Activated CD4-positive, alpha-beta T cell treated with anti-CD3 and anti-CD28 coated beads for 36 hours (primary cell): ENCODE data around the gene DEF6. TPM values are rescaled to one million over a fixed set of nuclear protein-coding genes. Genes with fewer than 3 reads are reported as not detected.
A peak's percentile ranks its signal among the peaks of the same experiment; 100 is the strongest.

Experiments
- ATAC-seq: fragments of 200-7000 bp; cut with Tn5 transposase; one replicate; pipeline ENCODE4 v1.10.0; 2021; ENCODE audit warnings: mild to moderate bottlenecking, moderate library complexity
- CTCF ChIA-PET: fragments of 350-600 bp; sonication (Branson Sonifier 250); formaldehyde crosslinking; loops from one replicate; lab custom pipeline; 2021; ENCODE audit warnings: antibody characterized with exemption; lab: Charles Lee
- POLR2A ChIA-PET: fragments of 350-600 bp; sonication (Branson Sonifier 250); formaldehyde crosslinking; loops from one replicate; lab custom pipeline; 2021; ENCODE audit warnings: antibody characterized with exemption, inconsistent platforms; lab: Charles Lee
- DNase-seq: peaks from one replicate; pipeline ENCODE4 v3.0.0-alpha.2; 2020
- H3K27ac Mint-ChIP-seq: one replicate; pipeline ENCODE4 v1.8.0; 2021; ENCODE audit warnings: mixed read lengths
- H3K27me3 Mint-ChIP-seq: one replicate; pipeline ENCODE4 v1.8.0; 2021; ENCODE audit warnings: mixed read lengths
- H3K36me3 Mint-ChIP-seq: one replicate; pipeline ENCODE4 v1.8.0; 2021; ENCODE audit warnings: low read depth, mixed read lengths
- H3K4me1 Mint-ChIP-seq: one replicate; pipeline ENCODE4 v1.8.0; 2021; ENCODE audit warnings: mixed read lengths
- H3K4me3 Mint-ChIP-seq: one replicate; pipeline ENCODE4 v1.8.0; 2021; ENCODE audit warnings: mild to moderate bottlenecking, moderate library complexity, mixed read lengths
- H3K9me3 Mint-ChIP-seq: one replicate; pipeline ENCODE4 v1.8.0; 2021; ENCODE audit warnings: low read depth, mixed read lengths
- intact Hi-C, 2 experiments: fragments of 100-400 bp; cut with DNase I in 1 of 2; cut with micrococcal nuclease in 1 of 2; formaldehyde crosslinking; loops; one replicate each; pipeline versions ENCODE4 v1.14.2 to v1.15.1; 2022 to 2024; cut with DNase I, micrococcal nuclease
- total RNA-seq, 2 experiments: library from RNA; stranded (reverse); gene quantifications; one replicate each; pipeline ENCODE4 v1.2.3, GENCODE V29; 2021

Gene DEF6
- total RNA-seq, 2 experiments from 2014 or later = 74.1 to 86.6 TPM

- POLR2A ChIA-PET = interaction anchor here (1.0 kb wide), 1 partner anchor 8 kb away, joined by 5 read pairs; no protein-coding TSS in a partner anchor
- peak; percentile 9 for ATAC-seq
- CTCF ChIA-PET = interaction anchor here (0.9 to 1.8 kb wide), 2 partner anchors 11 to 48 kb away, joined by 3 to 4 read pairs; no protein-coding TSS in a partner anchor
- intact Hi-C loops = no loop called here
- Mint-ChIP-seq H3K4me1 (peaks cover 52% of the 10 kb centered on the region), H3K4me3 (no peak overlapping the region), H3K36me3 (peaks cover 13% of the 10 kb centered on the region), H3K27me3 (no peaks in the 10 kb centered on the region), H3K27ac (no peak overlapping the region), H3K9me3 (no peaks in the 10 kb centered on the region)
- DNase-seq = no peak
Measured at GRCh38 chr6:35360349-35361138, 62.9 kb downstream of the DEF6 start.

DNA sequence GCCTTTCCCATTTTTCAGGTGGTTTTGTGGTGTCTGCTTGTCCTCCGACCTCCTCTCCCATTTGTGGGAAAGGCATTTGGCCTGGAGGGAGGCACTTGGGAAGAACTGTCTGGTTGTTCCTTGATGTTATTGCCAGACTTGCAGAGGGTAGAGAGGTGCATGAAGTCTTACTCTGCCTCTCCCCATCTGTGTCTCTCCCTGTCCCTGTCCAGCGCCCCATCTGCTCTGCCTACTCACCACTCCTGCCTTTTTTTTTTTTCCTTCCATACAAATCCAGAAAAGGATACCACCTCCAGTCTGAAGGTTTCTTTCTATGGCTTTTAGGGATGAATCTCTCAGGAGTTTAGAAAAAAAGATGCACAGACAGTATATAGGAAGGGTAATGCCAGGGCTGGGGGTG is 64.6 kb downstream of the DEF6 start:
- Mint-ChIP-seq H3K27me3 (no peaks in the 10 kb centered on the region), H3K36me3 (peaks cover 14% of the 10 kb centered on the region), H3K27ac (no peak overlapping the region), H3K4me1 (peaks cover 56% of the 10 kb centered on the region), H3K4me3 (no peak overlapping the region), H3K9me3 (no peaks in the 10 kb centered on the region)
- no peak for ATAC-seq
- intact Hi-C loops = no loop called here
- POLR2A ChIA-PET = no interaction called here
- no peak for DNase-seq
- CTCF ChIA-PET = no interaction called here

DNA sequence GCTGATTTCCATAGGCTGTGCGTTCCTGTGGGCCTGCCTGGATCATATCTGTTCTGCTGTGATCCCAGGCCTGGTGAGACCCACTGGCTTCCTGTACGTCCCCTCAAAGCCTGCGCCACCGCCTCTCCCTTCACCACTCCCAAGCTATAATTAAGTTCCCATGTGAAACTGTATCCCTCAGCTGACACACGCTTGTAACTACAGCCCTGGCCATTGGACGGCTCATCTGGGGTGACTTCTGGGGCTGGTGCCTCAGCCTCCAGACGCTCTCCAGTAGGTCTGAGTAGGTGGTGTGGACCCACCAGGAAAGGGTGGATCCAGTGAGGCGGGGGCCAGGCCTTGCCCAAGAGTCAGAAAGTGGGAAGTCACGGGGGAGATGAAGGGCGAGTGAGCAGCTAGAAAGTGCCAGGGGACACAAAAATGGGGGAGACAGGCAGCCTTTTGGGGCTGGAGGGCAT is 65.7 kb downstream of the DEF6 start:
- Mint-ChIP-seq H3K36me3 (peaks cover 21% of the 10 kb centered on the region), H3K4me1 (peaks cover 61% of the 10 kb centered on the region), H3K4me3 (no peak overlapping the region), H3K27me3 (no peaks in the 10 kb centered on the region), H3K27ac (no peak overlapping the region), H3K9me3 (no peaks in the 10 kb centered on the region)
- DNase-seq (no peak), ATAC-seq (no peak)
- ChIA-PET CTCF (interaction anchor here (0.9 kb wide), 1 partner anchor 17 kb away, joined by 3 read pairs; no protein-coding TSS in a partner anchor), POLR2A (no interaction called here)
- intact Hi-C loops = no loop called here

GRCh38 chr6:35365594-35366203 is 68.1 kb downstream of the DEF6 start:
- POLR2A ChIA-PET = no interaction called here
- peaks cover 66% of the 10 kb centered on the region for H3K4me1 Mint-ChIP-seq

DNA sequence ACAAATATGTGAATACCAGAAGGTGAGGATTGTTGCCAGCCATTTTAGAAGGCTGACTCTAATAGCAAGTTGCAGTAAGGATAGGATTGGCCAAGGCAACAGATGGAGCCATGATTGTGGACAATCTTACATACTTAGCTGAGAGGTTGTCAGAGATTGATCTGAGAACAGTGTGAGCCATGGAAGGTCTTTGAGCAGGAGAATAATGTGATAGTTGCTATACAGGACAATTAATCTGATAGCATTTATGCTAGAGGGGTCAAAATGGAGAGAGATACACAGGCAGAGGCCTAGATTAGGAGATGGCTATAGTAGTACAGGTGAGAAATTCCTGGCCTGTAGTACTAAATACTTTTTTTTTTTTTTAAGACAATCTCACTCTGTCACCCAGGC is 68.6 kb downstream of the DEF6 start:
- Mint-ChIP-seq H3K9me3 (no peaks in the 10 kb centered on the region), H3K4me3 (no peak overlapping the region), H3K4me1 (peaks cover 68% of the 10 kb centered on the region), H3K27me3 (no peaks in the 10 kb centered on the region), H3K27ac (peak overlapping the region; percentile 69), H3K36me3 (peaks cover 24% of the 10 kb centered on the region)
- intact Hi-C loops = no loop called here
- CTCF ChIA-PET = interaction anchor here (0.6 to 1.2 kb wide), 4 partner anchors 10 to 1756 kb away, joined by 3 read pairs; no protein-coding TSS in a partner anchor
- ATAC-seq (no peak), DNase-seq (no peak)
- POLR2A ChIA-PET = no interaction called here

More at GRCh38 chr6:35365594-35366203, 68.1 kb downstream of the DEF6 start:
- Mint-ChIP-seq H3K9me3 (no peaks in the 10 kb centered on the region), H3K4me3 (no peak overlapping the region), H3K27me3 (no peaks in the 10 kb centered on the region), H3K36me3 (peaks cover 24% of the 10 kb centered on the region), H3K27ac (peak overlapping the region; percentile 69)
- CTCF ChIA-PET = interaction anchor here (0.6 to 1.2 kb wide), 5 partner anchors 9 to 1755 kb away, joined by 3 read pairs; no protein-coding TSS in a partner anchor
- DNase-seq = peak; percentile 18
- no peak for ATAC-seq
- intact Hi-C loops = no loop called here

GRCh38 chr6:35367646-35368037 is 70.0 kb downstream of the DEF6 start:
- ATAC-seq (no peak), DNase-seq (no peak)
- Mint-ChIP-seq H3K9me3 (no peaks in the 10 kb centered on the region), H3K27ac (peak overlapping the region; percentile 25), H3K4me3 (no peak overlapping the region), H3K27me3 (no peaks in the 10 kb centered on the region), H3K4me1 (peaks cover 64% of the 10 kb centered on the region), H3K36me3 (peaks cover 27% of the 10 kb centered on the region)
- intact Hi-C loops = loop anchor here in 1 of 2 experiments (1.0 kb wide), 2 partner anchors 65 to 85 kb away; partner anchors contain the start of gene FANCE
- POLR2A ChIA-PET = interaction anchor here (1.1 kb wide), 2 partner anchors 8 to 19 kb away, joined by 3 to 5 read pairs; no protein-coding TSS in a partner anchor
- CTCF ChIA-PET = interaction anchor here (0.7 to 1.4 kb wide), 3 partner anchors 59 to 82 kb away, joined by 3 to 5 read pairs (median 4); no protein-coding TSS in a partner anchor

DNA sequence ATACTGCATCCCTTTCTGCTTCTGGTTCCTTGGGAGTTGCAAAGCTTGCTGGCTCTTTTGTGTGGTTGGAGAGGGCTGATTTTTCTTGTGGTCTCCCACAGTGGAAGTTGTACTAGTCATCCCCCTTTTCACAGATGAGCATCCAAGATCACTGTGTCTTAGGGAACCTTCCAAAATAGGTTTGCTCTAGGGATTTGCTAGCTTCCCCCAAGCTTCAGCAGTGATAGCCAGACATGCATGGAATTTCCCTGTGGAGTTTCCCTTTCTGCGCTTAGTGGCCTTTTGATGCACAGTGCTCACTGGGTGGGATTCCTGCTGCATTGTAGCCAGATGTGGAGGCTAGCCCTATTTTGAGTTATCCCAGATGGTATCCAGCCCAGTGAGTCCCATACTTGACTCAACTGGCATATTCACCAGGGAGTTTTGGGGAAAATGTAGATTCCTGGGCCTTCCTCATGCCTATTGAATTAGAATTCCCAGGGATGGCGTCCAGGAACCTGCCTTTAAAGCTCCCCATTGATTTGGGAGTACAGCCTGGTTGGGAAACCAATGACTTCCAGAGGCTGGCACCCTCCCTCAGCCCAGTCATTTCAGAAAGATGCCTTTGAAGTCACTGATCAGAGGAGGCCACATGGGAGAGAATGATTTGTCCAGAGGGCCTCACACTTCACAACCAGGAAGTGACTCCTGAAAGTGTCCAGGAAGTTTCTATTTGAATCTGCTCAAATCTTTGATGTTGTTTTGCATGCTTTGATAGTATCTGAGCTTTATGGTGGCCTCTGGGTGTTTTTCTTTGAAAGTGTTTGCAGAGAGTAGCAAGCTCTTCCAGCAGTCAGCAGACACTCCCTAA is 70.6 kb downstream of the DEF6 start:
- Mint-ChIP-seq H3K36me3 (peaks cover 28% of the 10 kb centered on the region), H3K4me1 (peaks cover 62% of the 10 kb centered on the region), H3K27me3 (no peaks in the 10 kb centered on the region), H3K27ac (peak overlapping the region; percentile 62), H3K4me3 (no peak overlapping the region), H3K9me3 (no peaks in the 10 kb centered on the region)
- ChIA-PET POLR2A (interaction anchor here (1.1 kb wide), 2 partner anchors 8 to 20 kb away, joined by 3 to 5 read pairs; no protein-coding TSS in a partner anchor), CTCF (interaction anchor here (0.7 to 1.4 kb wide), 5 partner anchors 9 to 81 kb away, joined by 3 to 5 read pairs (median 4); no protein-coding TSS in a partner anchor)
- intact Hi-C loops = loop anchor here in 1 of 2 experiments (1.0 kb wide), 2 partner anchors 66 to 84 kb away; partner anchors contain the start of gene FANCE
- DNase-seq (peak; percentile 58), ATAC-seq (peak; percentile 77)

DNA sequence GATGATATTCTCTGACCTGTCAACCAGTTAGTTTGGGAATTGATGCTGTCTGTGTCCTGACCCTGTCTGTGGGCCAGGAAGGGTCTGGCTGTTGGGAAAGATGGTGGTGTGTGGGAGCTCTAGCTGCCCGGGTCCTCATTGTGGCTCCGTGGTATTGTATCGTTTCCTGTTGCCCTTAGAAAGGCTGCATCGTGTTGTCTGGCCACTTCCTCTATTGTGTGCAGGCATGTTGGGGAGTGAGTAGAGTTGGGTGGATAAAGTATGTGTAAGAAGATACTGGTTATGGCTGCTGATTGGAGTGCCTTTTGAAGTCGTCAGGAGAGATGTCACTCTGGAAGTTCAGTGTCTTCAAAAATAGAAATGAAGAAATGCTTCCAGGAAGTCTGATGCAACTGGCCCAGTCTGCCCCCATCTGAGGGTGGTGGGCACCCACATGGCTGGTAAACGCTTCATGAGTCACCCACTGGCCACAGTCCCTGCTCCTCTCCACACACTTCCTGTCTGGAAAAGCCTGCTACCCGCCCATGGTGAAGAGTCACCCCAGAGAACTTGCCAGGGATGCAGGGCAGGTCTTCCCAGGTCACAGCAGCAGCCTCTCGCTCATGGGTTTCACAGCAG is 72.6 kb downstream of the DEF6 start:
- intact Hi-C loops = loop anchor here in 1 of 2 experiments (2.0 kb wide), 2 partner anchors 25 to 27 kb away; partner anchors contain the start of gene PPARD
- ATAC-seq (peak; percentile 62), DNase-seq (peak; percentile 59)
- ChIA-PET POLR2A (interaction anchor here (0.6 kb wide), 1 partner anchor 1512 kb away, joined by 3 read pairs; no protein-coding TSS in a partner anchor), CTCF (interaction anchor here (0.6 to 1.2 kb wide), 3 partner anchors 20 to 79 kb away, joined by 3 to 5 read pairs (median 5); no protein-coding TSS in a partner anchor)
- peaks cover 63% of the 10 kb centered on the region for H3K4me1 Mint-ChIP-seq
- H3K27ac Mint-ChIP-seq = peak overlapping the region; percentile 96
- no peaks in the 10 kb centered on the region for H3K9me3 Mint-ChIP-seq
- H3K4me3 Mint-ChIP-seq = peak overlapping the region; percentile 41
- H3K36me3 Mint-ChIP-seq = peaks cover 28% of the 10 kb centered on the region
- H3K27me3 Mint-ChIP-seq = no peaks in the 10 kb centered on the region

GRCh38 chr6:35370785-35371493 is 73.3 kb downstream of the DEF6 start:
- Mint-ChIP-seq H3K27ac (peak overlapping the region; percentile 96), H3K27me3 (no peaks in the 10 kb centered on the region), H3K4me3 (no peak overlapping the region), H3K4me1 (peaks cover 57% of the 10 kb centered on the region), H3K36me3 (peaks cover 23% of the 10 kb centered on the region), H3K9me3 (no peaks in the 10 kb centered on the region)
- ChIA-PET CTCF (interaction anchor here (1.2 to 1.6 kb wide), 3 partner anchors 27 to 78 kb away, joined by 3 to 6 read pairs (median 5); partner anchors contain the start of gene PPARD), POLR2A (interaction anchor here (0.6 kb wide), 1 partner anchor 103 kb away, joined by 5 read pairs; no protein-coding TSS in a partner anchor)
- intact Hi-C loops = loop anchor here in 1 of 2 experiments (2.0 kb wide), 2 partner anchors 24 to 28 kb away; partner anchors contain the start of gene PPARD
- ATAC-seq (no peak), DNase-seq (no peak)
